AG04450 (cell line): Measurements from ENCODE around the gene INPP5J. TPM values are rescaled to one million over a fixed set of nuclear protein-coding genes. Genes with fewer than 3 reads are reported as not detected.

Experiments used
- CTCF ChIA-PET: fragments of 300-600, 350-600 bp; formaldehyde crosslinking; extraction: SDS; loops from one replicate; lab custom pipeline; 2022; ENCODE audit warnings: antibody characterized with exemption, inconsistent platforms; lab: Charles Lee
- POLR2A ChIA-PET: fragments of 350-600 bp; formaldehyde crosslinking; extraction: SDS; loops from one replicate; lab custom pipeline; 2021; ENCODE audit warnings: antibody characterized with exemption, inconsistent platforms; lab: Yijun Ruan, JAX
- DNase-seq: peaks from one replicate; pipeline ENCODE4 v3.0.0-alpha.2; 2011; ENCODE audit warnings: low read depth, low spot score
- H3K27ac ChIP-seq: one replicate; pipeline ENCODE4 v1.5.1; 2012; ENCODE audit warnings: low read depth, low read length, control low read depth
- H3K27me3 ChIP-seq: one replicate; pipeline ENCODE4 v1.6.0; 2012; ENCODE audit warnings: low read length; ENCODE audit not compliant: control insufficient read depth, insufficient read depth
- H3K4me3 ChIP-seq: 2 replicates; pipeline ENCODE4 v1.5.1; 2011; ENCODE audit warnings: mild to moderate bottlenecking, low read depth, low read length, control low read depth
- H3K9me3 ChIP-seq: 2 replicates; pipeline ENCODE4 v1.5.1; 2012; ENCODE audit warnings: low read length; ENCODE audit not compliant: control insufficient read depth, insufficient read depth
- polyA plus RNA-seq: library from polyadenylated mRNA; depleted of rRNA; stranded (reverse); fragments of >200 nt; gene quantifications from 2 replicates; pipeline ENCODE4 v1.2.3, GENCODE V29; 2011
- TF ChIP-seq, protein P1 (sequence below): IDR thresholded peaks from 2 replicates; pipeline ENCODE4 v1.5.1; 2011; ENCODE audit warnings: low read depth, low read length, control low read depth, inconsistent platforms

INPP5J gene
- polyA plus RNA-seq, 1 experiment, result 0.91 TPM

DNA sequence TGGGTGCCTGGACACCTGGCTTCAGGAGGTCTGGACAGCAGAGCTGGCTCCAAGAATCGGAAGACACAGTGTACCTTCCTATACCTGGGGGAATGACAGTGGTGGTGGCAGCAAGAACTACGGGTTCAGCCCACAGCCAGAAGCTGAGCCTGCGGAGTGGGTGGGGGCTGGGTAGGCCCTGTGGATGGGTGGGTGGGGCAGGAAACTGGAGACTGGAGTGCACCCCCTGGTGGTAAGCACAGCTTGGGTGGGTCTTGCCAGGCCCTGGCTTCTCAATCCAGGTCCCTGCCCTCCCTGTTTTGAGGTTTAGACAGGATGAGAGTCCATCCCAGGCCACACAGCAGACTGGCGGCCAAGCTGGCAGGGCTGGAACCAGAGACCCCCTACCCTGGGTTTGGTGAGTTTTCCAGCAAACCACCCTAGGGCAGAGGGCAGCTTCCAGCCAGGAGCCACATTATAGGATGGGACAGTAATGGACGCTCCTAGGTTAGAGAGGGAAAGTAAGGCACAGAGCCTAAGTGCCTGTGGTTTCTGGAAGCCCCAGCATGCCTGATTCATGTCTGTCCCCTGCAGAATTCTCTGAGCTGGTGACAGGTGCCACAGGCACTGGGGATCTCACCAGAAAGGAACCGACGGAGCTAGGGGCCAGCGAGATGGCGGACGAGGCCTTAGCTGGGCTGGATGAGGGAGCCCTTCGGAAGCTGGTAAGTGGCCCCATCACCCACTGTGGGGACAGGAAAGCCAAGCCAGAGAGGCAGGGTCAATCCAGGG lies 40.0 kb upstream of the INPP5J start:
- ChIA-PET CTCF (interaction anchor here (0.5 to 8.6 kb wide), 18 partner anchors 18 to 1470 kb away, joined by 3 to 85 read pairs (median 4); partner anchors contain the start of genes MORC2 and TUG1), POLR2A (interaction anchor here (1.2 to 6.3 kb wide), 2 partner anchors 27 to 114 kb away, joined by 3 to 94 read pairs; partner anchors contain the start of genes MORC2 and TUG1)
- Histone ChIP-seq H3K4me3 (peak overlapping the region; percentile 91), H3K27ac (peak overlapping the region; percentile 65), H3K9me3 (no peaks in the 10 kb centered on the region; the same call in 1 of the 2 replicates), H3K27me3 (no peaks in the 10 kb centered on the region)
- TF ChIP-seq, protein P1, sequence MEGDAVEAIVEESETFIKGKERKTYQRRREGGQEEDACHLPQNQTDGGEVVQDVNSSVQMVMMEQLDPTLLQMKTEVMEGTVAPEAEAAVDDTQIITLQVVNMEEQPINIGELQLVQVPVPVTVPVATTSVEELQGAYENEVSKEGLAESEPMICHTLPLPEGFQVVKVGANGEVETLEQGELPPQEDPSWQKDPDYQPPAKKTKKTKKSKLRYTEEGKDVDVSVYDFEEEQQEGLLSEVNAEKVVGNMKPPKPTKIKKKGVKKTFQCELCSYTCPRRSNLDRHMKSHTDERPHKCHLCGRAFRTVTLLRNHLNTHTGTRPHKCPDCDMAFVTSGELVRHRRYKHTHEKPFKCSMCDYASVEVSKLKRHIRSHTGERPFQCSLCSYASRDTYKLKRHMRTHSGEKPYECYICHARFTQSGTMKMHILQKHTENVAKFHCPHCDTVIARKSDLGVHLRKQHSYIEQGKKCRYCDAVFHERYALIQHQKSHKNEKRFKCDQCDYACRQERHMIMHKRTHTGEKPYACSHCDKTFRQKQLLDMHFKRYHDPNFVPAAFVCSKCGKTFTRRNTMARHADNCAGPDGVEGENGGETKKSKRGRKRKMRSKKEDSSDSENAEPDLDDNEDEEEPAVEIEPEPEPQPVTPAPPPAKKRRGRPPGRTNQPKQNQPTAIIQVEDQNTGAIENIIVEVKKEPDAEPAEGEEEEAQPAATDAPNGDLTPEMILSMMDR, result peak; percentile 71
- DNase-seq, result no peak

DNA sequence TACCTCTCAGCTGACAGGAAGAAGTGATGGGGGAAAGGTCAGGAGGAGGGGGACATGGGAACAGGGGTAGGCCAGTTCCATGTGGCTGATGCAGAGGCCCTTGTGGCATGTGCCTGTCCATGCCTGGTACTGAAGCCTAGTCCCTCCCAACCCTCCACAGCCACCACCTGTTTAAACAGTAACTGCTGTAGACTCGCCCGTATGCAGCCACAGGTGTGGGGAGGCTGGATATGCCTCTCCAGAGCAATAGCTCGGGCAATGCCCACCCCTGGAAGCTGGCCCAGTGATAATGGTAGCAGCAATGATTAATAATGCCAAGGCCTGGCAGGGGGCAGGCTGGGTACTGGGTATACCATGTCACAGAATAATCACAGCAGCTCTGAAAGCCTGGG lies 39.4 kb upstream of the INPP5J start:
- Histone ChIP-seq H3K27me3 (no peaks in the 10 kb centered on the region), H3K9me3 (no peaks in the 10 kb centered on the region; the same call in 1 of the 2 replicates), H3K4me3 (peak overlapping the region; percentile 91), H3K27ac (peak overlapping the region; percentile 73)
- ChIA-PET CTCF (interaction anchor here (0.5 to 8.6 kb wide), 14 partner anchors 22 to 1471 kb away, joined by 3 to 85 read pairs (median 4); partner anchors contain the start of genes MORC2 and TUG1), POLR2A (interaction anchor here (0.7 to 6.3 kb wide), 2 partner anchors 19 to 114 kb away, joined by 3 to 94 read pairs; partner anchors contain the start of genes MORC2 and TUG1)
- TF ChIP-seq, protein P1, result no peak
- DNase-seq, result no peak

DNA sequence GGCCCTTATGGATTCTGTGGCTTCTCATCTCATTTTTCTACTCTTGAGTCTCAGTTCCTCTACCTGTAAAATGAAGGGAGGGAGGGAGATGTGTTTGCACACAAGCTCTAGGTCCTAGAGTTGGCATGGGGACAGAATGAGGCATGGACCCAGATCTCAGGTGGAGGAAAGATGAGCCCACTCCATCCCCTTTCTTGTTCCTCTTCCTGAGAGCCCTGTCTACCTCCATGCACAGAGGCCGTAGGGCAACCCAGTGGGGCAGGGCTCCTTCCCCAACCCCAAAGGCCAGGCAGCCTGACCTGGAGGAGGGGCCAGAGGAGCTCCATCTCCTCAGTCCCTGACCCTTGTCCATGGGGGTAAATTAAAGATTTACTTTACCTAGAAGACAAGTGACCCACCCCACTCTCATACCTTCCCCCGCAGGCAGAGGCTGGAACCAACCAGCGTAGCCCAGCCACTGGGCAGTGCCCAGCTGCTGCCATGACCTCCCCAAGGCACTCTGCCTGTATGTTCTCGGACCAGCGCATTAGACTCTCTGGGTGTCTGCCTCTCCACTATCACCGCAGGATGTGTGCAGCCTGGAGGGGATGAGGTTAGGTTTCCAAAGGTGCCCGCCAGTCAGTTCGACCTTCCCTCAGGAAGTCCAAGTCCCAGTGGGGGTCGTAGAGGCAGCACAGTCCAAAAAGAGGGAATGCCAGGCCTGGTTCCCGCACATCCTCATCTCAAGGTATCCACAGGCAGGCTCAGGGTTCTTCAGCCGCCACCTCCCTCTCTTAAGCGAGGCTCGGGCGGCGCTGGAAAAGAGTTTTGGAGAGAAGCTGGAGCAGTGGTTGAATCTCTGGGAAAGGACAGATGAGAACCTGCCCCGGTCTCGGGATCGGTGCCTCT lies 38.6 kb upstream of the INPP5J start:
- DNase-seq, result no peak
- no peaks in the 10 kb centered on the region; the same call in 1 of the 2 replicates for H3K9me3 ChIP-seq
- ChIA-PET POLR2A (interaction anchor here (0.7 to 6.3 kb wide), 10 partner anchors 11 to 163 kb away, joined by 3 to 94 read pairs (median 4); partner anchors contain the start of genes MORC2 and TUG1), CTCF (interaction anchor here (0.5 to 8.6 kb wide), 23 partner anchors 17 to 248 kb away, joined by 3 to 85 read pairs (median 5); partner anchors contain the start of genes MORC2, SELENOM and TUG1)
- TF ChIP-seq, protein P1, result no peak
- H3K27me3 ChIP-seq, result no peaks in the 10 kb centered on the region
- H3K27ac ChIP-seq, result peak overlapping the region; percentile 73
- H3K4me3 ChIP-seq, result peak overlapping the region; percentile 91

DNA sequence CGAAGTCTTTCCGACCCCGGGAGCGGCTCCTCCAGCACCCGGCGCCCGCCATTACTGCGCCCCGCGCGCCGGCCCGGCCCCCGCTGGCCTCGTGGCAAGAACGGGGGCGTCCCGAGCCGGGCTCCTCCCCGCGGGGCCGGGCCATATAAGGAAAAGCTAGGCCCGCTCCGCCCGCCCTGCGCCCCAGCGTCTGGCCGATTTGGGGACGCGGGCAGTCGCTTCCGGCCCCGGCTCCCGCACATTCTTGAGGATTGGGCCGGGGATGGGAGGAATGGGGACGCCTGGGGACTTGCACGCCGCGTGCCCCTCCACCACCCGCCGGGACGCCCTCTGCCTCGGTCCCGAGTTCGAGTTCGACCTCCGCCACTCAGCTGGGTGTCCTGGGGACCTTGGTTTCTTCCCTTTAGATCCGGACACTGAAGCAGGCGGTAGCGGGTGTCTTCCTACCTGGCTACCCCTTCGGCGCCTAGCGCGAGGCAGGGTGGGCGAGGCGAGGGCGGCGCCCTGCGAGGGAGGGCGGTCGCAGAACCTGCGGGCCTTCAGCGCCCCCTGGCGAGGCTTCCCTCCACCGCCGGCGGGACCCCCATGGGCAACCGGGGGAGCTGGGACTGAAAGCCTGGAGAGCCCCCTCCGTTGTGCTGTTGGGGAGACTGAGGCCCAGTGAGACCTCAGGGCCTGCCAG lies 37.8 kb upstream of the INPP5J start:
- Histone ChIP-seq H3K9me3 (no peaks in the 10 kb centered on the region; the same call in 1 of the 2 replicates), H3K27me3 (no peaks in the 10 kb centered on the region), H3K4me3 (peak overlapping the region; percentile 91), H3K27ac (peak overlapping the region; percentile 91)
- DNase-seq, result peak; percentile 50
- POLR2A ChIA-PET, result interaction anchor here (0.5 to 6.3 kb wide), 12 partner anchors 11 to 162 kb away, joined by 3 to 94 read pairs (median 4); partner anchors contain the start of genes MORC2, SELENOM and TUG1
- CTCF ChIA-PET, result interaction anchor here (0.6 to 8.6 kb wide), 20 partner anchors 14 to 165 kb away, joined by 3 to 85 read pairs (median 4); partner anchors contain the start of genes MORC2, SELENOM and TUG1
- TF ChIP-seq, protein P1, result peak; percentile 80
